ENCODE measurements around the gene SEMA6A.

DNA sequence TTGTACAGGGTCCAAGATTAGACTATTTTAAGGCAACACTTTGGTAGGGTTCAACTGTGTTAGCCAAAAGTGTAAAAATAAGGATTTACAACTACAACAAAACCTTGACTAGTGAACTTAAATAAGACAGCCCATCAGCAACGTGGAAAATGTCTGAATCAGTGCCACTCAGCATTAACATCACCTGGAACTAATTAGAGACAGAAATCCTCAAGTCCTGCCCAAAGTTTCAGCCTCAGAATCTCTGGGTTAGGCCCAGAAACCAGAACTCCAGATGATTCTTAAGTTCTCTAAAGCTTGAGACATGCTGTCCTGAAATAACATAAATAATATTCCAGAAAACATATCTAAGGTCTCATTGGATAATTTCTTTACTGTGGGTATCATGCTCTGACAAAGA lies 118.6 kb downstream of the SEMA6A start:
- TF ChIP-seq POLR2A (IDR thresholded peaks at IDR 0.05; ENCODE audit: low read length), result no peak
- no peak for TF ChIP-seq GATA1 (IDR thresholded peaks at IDR 0.05; ENCODE audit: low read depth, low read length)
